K562 (cell line): ENCODE results near the gene EIF4G2. TPM values are rescaled to one million over a fixed set of nuclear protein-coding genes. Genes with fewer than 3 reads are reported as not detected.

Experiments
- BDP1 ChIP-seq: IDR thresholded peaks from 3 replicates; pipeline ENCODE4 v1.6.1; 2011; ENCODE audit not compliant: insufficient read length, insufficient read depth
- CREM ChIP-seq: IDR thresholded peaks from 2 replicates; pipeline ENCODE4 v1.6.1; 2014; ENCODE audit warnings: antibody characterized with exemption, low read depth
- DEAF1 ChIP-seq: fragments of 450-650 bp; formaldehyde crosslinking; IDR thresholded peaks from 2 replicates; pipeline ENCODE4 v1.4.0; 2020; ENCODE audit warnings: mild to moderate bottlenecking, moderate library complexity
- DIDO1 ChIP-seq: fragments of 450-650 bp; IDR thresholded peaks from 2 replicates; pipeline ENCODE4 v1.6.1; 2016; ENCODE audit warnings: low read depth, missing biosample characterization, missing genetic modification characterization
- ESRRA ChIP-seq: fragments of 450-650 bp; IDR thresholded peaks from 2 replicates; pipeline ENCODE4 v1.6.1; 2014; ENCODE audit warnings: low read depth, mild to moderate bottlenecking, moderate library complexity, borderline replicate concordance
- ETV6 ChIP-seq, 3 experiments: fragments of 150-350 bp in 1 of 3; sonication (generic) in 1 of 3; formaldehyde crosslinking in 1 of 3; IDR thresholded peaks; 2 replicates each; pipeline versions ENCODE4 v1.6.1 to v1.8.0; 2014 to 2022; ENCODE audit warnings: borderline replicate concordance in 2 of 3, low read depth in 2 of 3, antibody characterized with exemption in 1 of 3, low read length in 1 of 3, mild to moderate bottlenecking in 1 of 3, missing genetic modification reagents in 1 of 3
- MAX ChIP-seq: sonication (generic); formaldehyde crosslinking; IDR thresholded peaks from 2 replicates; pipeline ENCODE4 v1.9.0; 2022; ENCODE audit warnings: mild to moderate bottlenecking, missing genetic modification reagents
- MGA ChIP-seq: fragments of 450-650 bp; IDR thresholded peaks from 2 replicates; pipeline ENCODE4 v1.6.1; 2016; ENCODE audit warnings: mild to moderate bottlenecking, moderate library complexity
- NRF1 ChIP-seq, 2 experiments: fragments of 450-650 bp; IDR thresholded peaks in 1 of 2; conservative IDR thresholded peaks in 1 of 2; 2 replicates each; pipeline ENCODE4 v1.6.1; 2014; ENCODE audit warnings: mild to moderate bottlenecking in 2 of 2
- RB1 ChIP-seq: fragments of 450-650 bp; IDR thresholded peaks from 2 replicates; pipeline ENCODE4 v1.6.1; 2017; ENCODE audit warnings: low read depth, mild to moderate bottlenecking
- SIN3A ChIP-seq, 2 experiments: fragments of 150-350 bp in 1 of 2; IDR thresholded peaks; 2 replicates each; pipeline ENCODE4 v1.6.1; 2011 to 2016; ENCODE audit warnings: borderline replicate concordance in 2 of 2, low read depth in 2 of 2, low read length in 2 of 2, mild to moderate bottlenecking in 2 of 2, moderate library complexity in 2 of 2; ENCODE audit not compliant: control insufficient read depth in 1 of 2
- SMARCA4 ChIP-seq: fragments of 450-650 bp; IDR thresholded peaks from 2 replicates; pipeline ENCODE4 v1.6.1; 2016
- polyA plus RNA-seq, 8 experiments: library from polyadenylated mRNA; depleted of rRNA in 4 of 8; stranded (reverse) in 5 of 8; unstranded in 3 of 8; fragments of >200 nt; fragmentation: Nextera tagmentation in 2 of 8; fragmentation: Illumina TruSeq in 1 of 8; extraction: Ambion mirVana in 2 of 8; extraction: Trizol in 1 of 8; gene quantifications; 2 replicates each; pipeline versions ENCODE4 v1.2.1 to v1.2.3, GENCODE V29; 2011 to 2014; ENCODE audit warnings: inconsistent platforms in 1 of 8, missing spikeins in 1 of 8
- total RNA-seq, 7 experiments: library from RNA; depleted of rRNA in 6 of 7; stranded (reverse); fragments of >200 nt in 6 of 7; fragmentation: Illumina TruSeq in 2 of 7; extraction: Trizol in 2 of 7; gene quantifications; 2 replicates each; pipeline versions ENCODE4 v1.2.1 to v1.2.3, GENCODE V29; 2011 to 2021; ENCODE audit warnings: low replicate concordance in 1 of 7

Gene EIF4G2
- total and polyA plus RNA-seq, 9 of the 15 experiments (the other 6 are each of a cell fraction or from before 2014, with no cell fraction given): 206 to 790 (median 646) TPM

- no peak for TF ChIP-seq MGA
- TF ChIP-seq MAX (CRISPR knock-in tag): peak; percentile 52; the same call in 1 of the 2 replicates
- no peak for TF ChIP-seq SIN3A (IDR thresholded peaks at IDR 0.05; ENCODE audit: borderline replicate concordance in 2 of 2, control insufficient read depth in 1 of 2, low read depth in 2 of 2, low read length in 2 of 2)
- TF ChIP-seq DEAF1: peak; percentile 89
- TF ChIP-seq CREM: peak; percentile 44; the same call in 1 of the 2 replicates
- TF ChIP-seq ETV6 (IDR thresholded peaks at IDR 0.05; ENCODE audit: borderline replicate concordance in 1 of 2, low read depth in 2 of 2, low read length in 1 of 2): no peak
- TF ChIP-seq ETV6 (CRISPR knock-in tag; IDR thresholded peaks at IDR 0.05; ENCODE audit: borderline replicate concordance): no peak
- TF ChIP-seq DIDO1: no peak
- peak; percentile 48; the same call in 1 of the 2 replicates for TF ChIP-seq ESRRA
- TF ChIP-seq RB1: peak; percentile 89
- TF ChIP-seq BDP1: no peak
- 0 out of 2 replicates have a peak, but pooled peaks have one; percentile 20 for TF ChIP-seq SMARCA4
- TF ChIP-seq NRF1 (conservative IDR thresholded peaks at IDR 0.05 in 1 of 2, IDR thresholded peaks at IDR 0.05 in 1 of 2): peak; percentile 29 to 31; a peak in 2 of 4 replicates
Observed at GRCh38 chr11:10792385-10793068, 16.2 kb downstream of the EIF4G2 start (continued).
